ENCODE data around the gene CABCOCO1. TPM values are rescaled to one million over a fixed set of nuclear protein-coding genes. Genes with fewer than 3 reads are reported as not detected.
A peak's percentile ranks its signal among the peaks of the same experiment; 100 is the strongest.

CABCOCO1 gene
- total RNA-seq, 1 experiment from 2014 or later = not detected

GRCh38 chr10:61682323-61682722 is 19.6 kb downstream of the CABCOCO1 start:
- Histone ChIP-seq H3K4me1 (ENCODE audit: control insufficient read depth in 1 of 2, insufficient read depth in 2 of 2, low read length in 2 of 2) (no peaks in the 10 kb centered on the region), H3K27ac (ENCODE audit: low read depth, low read length) (no peak overlapping the region), H3K27me3 (ENCODE audit: insufficient read depth, low read length) (no peaks in the 10 kb centered on the region), H3K4me3 (replicated peaks in 1 of 2; ENCODE audit: low read depth in 1 of 2, low read length in 2 of 2) (no peak overlapping the region), H3K4me2 (ENCODE audit: low read length) (no peak overlapping the region), H3K9ac (ENCODE audit: low read length) (no peak overlapping the region), H2AFZ (ENCODE audit: low read depth, low read length, poor library complexity, severe bottlenecking) (no peak overlapping the region), H4K20me1 (ENCODE audit: insufficient read depth) (no peaks in the 10 kb centered on the region), H3K79me2 (ENCODE audit: insufficient read depth, low read length) (no peaks in the 10 kb centered on the region), H3K36me3 (ENCODE audit: control insufficient read depth in 1 of 2, insufficient read depth in 2 of 2, low read length in 2 of 2) (no peaks in the 10 kb centered on the region), H3K9me2 (ENCODE audit: insufficient read depth) (no peaks in the 10 kb centered on the region), H3K9me3 (ENCODE audit: control insufficient read depth in 1 of 2, insufficient read depth in 1 of 2, low read depth in 1 of 2, low read length in 2 of 2) (no peaks in the 10 kb centered on the region)
- DNase-seq (ENCODE audit: low read depth, low spot score) (no peak), ATAC-seq (no peak; the same call in 1 of the 2 replicates)
- RAD21 ChIA-PET (ENCODE audit: low non-redundant PET in 1 of 2, low total read pairs in 2 of 2, uncharacterized antibody in 2 of 2, unreplicated experiment in 2 of 2) = no interaction called here
- POLR2A ChIA-PET = no interaction called here
- intact Hi-C loops (cut with micrococcal nuclease) = no loop called here
- no TSS peak for BruUV-seq (replicated peaks)
- CTCF ChIA-PET = no interaction called here
- TF ChIP-seq ELF1 (IDR thresholded peaks at IDR 0.05; ENCODE audit: borderline replicate concordance, low read depth) (no peak), MAX (IDR thresholded peaks at IDR 0.05) (no peak), ZNF274 (IDR thresholded peaks at IDR 0.05; ENCODE audit: low read depth, low read length) (no peak), CTCF (IDR thresholded peaks at IDR 0.05 in 2 of 3, conservative IDR thresholded peaks at IDR 0.05 in 1 of 3; ENCODE audit: borderline replicate concordance in 1 of 3, insufficient read depth in 1 of 3, low read depth in 2 of 3, low read length in 2 of 3) (0 out of 6 replicates have a peak, but pooled peaks of 1 of the 3 experiments have one; percentile 9)

GRCh38 chr10:61683319-61683718 is 20.6 kb downstream of the CABCOCO1 start:
- ChIA-PET CTCF (no interaction called here), RAD21 (ENCODE audit: low non-redundant PET in 1 of 2, low total read pairs in 2 of 2, uncharacterized antibody in 2 of 2, unreplicated experiment in 2 of 2) (no interaction called here), POLR2A (no interaction called here)
- DNase-seq (ENCODE audit: low read depth, low spot score) = no peak
- H3K27ac ChIP-seq (ENCODE audit: low read depth, low read length) = no peak overlapping the region
- intact Hi-C loops (cut with micrococcal nuclease) = no loop called here
- no peaks in the 10 kb centered on the region for H3K9me2 ChIP-seq (ENCODE audit: insufficient read depth)
- H3K4me3 ChIP-seq (replicated peaks in 1 of 2; ENCODE audit: low read depth in 1 of 2, low read length in 2 of 2) = no peak overlapping the region
- H3K4me1 ChIP-seq (ENCODE audit: control insufficient read depth in 1 of 2, insufficient read depth in 2 of 2, low read length in 2 of 2) = no peaks in the 10 kb centered on the region
- H2AFZ ChIP-seq (ENCODE audit: low read depth, low read length, poor library complexity, severe bottlenecking) = no peak overlapping the region
- H4K20me1 ChIP-seq (ENCODE audit: insufficient read depth) = no peaks in the 10 kb centered on the region
- no peak for ATAC-seq
- TF ChIP-seq EZH2 (IDR thresholded peaks at IDR 0.05) (no peak), ZBTB33 (IDR thresholded peaks at IDR 0.05; ENCODE audit: extremely low read depth, insufficient replicate concordance, low read length) (no peak), ELF1 (IDR thresholded peaks at IDR 0.05; ENCODE audit: borderline replicate concordance, low read depth) (no peak), CBX3 (IDR thresholded peaks at IDR 0.05; ENCODE audit: low read depth) (no peak), FOSL1 (IDR thresholded peaks at IDR 0.05; ENCODE audit: low read depth) (no peak), POLR2A (IDR thresholded peaks at IDR 0.05; ENCODE audit: borderline replicate concordance, extremely low read depth, insufficient read depth, insufficient read length) (no peak)
- H3K36me3 ChIP-seq (ENCODE audit: control insufficient read depth in 1 of 2, insufficient read depth in 2 of 2, low read length in 2 of 2) = no peaks in the 10 kb centered on the region
- no peaks in the 10 kb centered on the region for H3K9me3 ChIP-seq (ENCODE audit: control insufficient read depth in 1 of 2, insufficient read depth in 1 of 2, low read depth in 1 of 2, low read length in 2 of 2)
- no peaks in the 10 kb centered on the region for H3K27me3 ChIP-seq (ENCODE audit: insufficient read depth, low read length)
- no peak overlapping the region for H3K4me2 ChIP-seq (ENCODE audit: low read length)
- H3K79me2 ChIP-seq (ENCODE audit: insufficient read depth, low read length) = no peaks in the 10 kb centered on the region
- H3K9ac ChIP-seq (ENCODE audit: low read length) = no peak overlapping the region
- BruUV-seq (replicated peaks) = no TSS peak

Data from HCT116 (cell line).